Measurements from ENCODE around the gene ST6GAL2.

Gene ST6GAL2

GRCh38 chr2:106827158-106827557 lies 58.8 kb downstream of the ST6GAL2 start:
- no peak for DNase-seq (ENCODE audit: low read depth in 3 of 3)

GRCh38 chr2:106825161-106825560 lies 60.8 kb downstream of the ST6GAL2 start:
- no peak for DNase-seq (ENCODE audit: low read depth in 3 of 3)

- no peak for DNase-seq (ENCODE audit: low read depth in 3 of 3)
These were observed 69.0 kb downstream of the ST6GAL2 start for GRCh38 chr2:106816974-106817373.

GRCh38 chr2:106812841-106813240 lies 73.1 kb downstream of the ST6GAL2 start:
- no peak for DNase-seq (ENCODE audit: low read depth in 3 of 3)

GRCh38 chr2:106812383-106812782 lies 73.6 kb downstream of the ST6GAL2 start:
- DNase-seq (ENCODE audit: low read depth in 3 of 3): no peak

GRCh38 chr2:106805716-106806115 lies 80.3 kb downstream of the ST6GAL2 start:
- no peak for DNase-seq (ENCODE audit: low read depth in 3 of 3)

GRCh38 chr2:106804161-106804560 lies 81.8 kb downstream of the ST6GAL2 start:
- no peak for DNase-seq (ENCODE audit: low read depth in 3 of 3)

- DNase-seq (ENCODE audit: low read depth in 3 of 3): no peak
These were observed 84.9 kb downstream of the ST6GAL2 start for GRCh38 chr2:106800976-106801655.

- DNase-seq (ENCODE audit: low read depth in 3 of 3): no peak
These were observed 85.8 kb downstream of the ST6GAL2 start for GRCh38 chr2:106800180-106800579.

GRCh38 chr2:106798826-106799552 lies 87.0 kb downstream of the ST6GAL2 start:
- no peak for DNase-seq (ENCODE audit: low read depth in 3 of 3)

GRCh38 chr2:106797494-106797893 lies 88.5 kb downstream of the ST6GAL2 start:
- no peak for DNase-seq (ENCODE audit: low read depth in 3 of 3)

GRCh38 chr2:106792671-106793070 lies 93.3 kb downstream of the ST6GAL2 start:
- DNase-seq (ENCODE audit: low read depth in 3 of 3): no peak

- DNase-seq (ENCODE audit: low read depth in 3 of 3): no peak
These were observed 96.8 kb downstream of the ST6GAL2 start for GRCh38 chr2:106789185-106789584.

- DNase-seq (ENCODE audit: low read depth in 3 of 3): no peak
These were observed 103.3 kb downstream of the ST6GAL2 start for GRCh38 chr2:106782681-106783080.

GRCh38 chr2:106781196-106781595 lies 104.8 kb downstream of the ST6GAL2 start:
- DNase-seq (ENCODE audit: low read depth in 3 of 3): no peak

- DNase-seq (ENCODE audit: low read depth in 3 of 3): no peak
These were observed 114.2 kb downstream of the ST6GAL2 start for GRCh38 chr2:106771811-106772210.

GRCh38 chr2:106770986-106771385 lies 115.0 kb downstream of the ST6GAL2 start:
- DNase-seq (ENCODE audit: low read depth in 3 of 3): no peak

- no peak for DNase-seq (ENCODE audit: low read depth in 3 of 3)
These were observed 121.4 kb downstream of the ST6GAL2 start for GRCh38 chr2:106764614-106765013.

- DNase-seq (ENCODE audit: low read depth in 3 of 3): no peak
These were observed 126.0 kb downstream of the ST6GAL2 start for GRCh38 chr2:106759966-106760365.

GRCh38 chr2:106758901-106759497 lies 127.0 kb downstream of the ST6GAL2 start:
- no peak for DNase-seq (ENCODE audit: low read depth in 3 of 3)

Measured in stimulated activated CD4-positive, alpha-beta T cell treated with anti-CD3 and anti-CD28 coated beads, TNF-alpha, amount 100 ng/mL, for 4 hours (primary cell).